Activated T-cell treated with anti-CD3 and anti-CD28 coated beads for 48 hours (primary cell): ENCODE results near the gene RALGPS1.

Experiments used
- DNase-seq: peaks from one replicate; pipeline ENCODE4 v3.0.0-alpha.2; 2020; ENCODE audit warnings: low read depth

RALGPS1 gene

DNA sequence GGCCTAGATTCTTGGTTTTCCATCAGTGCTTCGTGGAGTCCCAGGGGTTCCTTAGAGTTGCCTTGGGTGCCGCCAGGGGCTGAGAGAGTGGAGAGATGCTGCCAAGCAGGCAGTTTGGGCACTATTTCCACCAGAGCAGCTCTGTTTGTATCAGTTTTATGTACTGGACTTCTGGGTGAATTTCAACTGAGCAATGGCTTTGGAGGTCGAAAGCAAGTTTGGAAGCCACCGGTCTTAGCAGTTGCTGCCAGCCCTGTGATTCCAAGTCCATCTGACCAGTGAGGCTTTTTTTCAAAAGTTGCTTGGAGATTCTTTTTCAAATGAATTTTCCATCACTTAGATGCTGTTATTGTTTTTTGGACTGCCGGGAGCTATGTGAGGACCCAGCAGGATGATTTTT lies 139.4 kb downstream of the RALGPS1 start:
- DNase-seq = no peak

DNA sequence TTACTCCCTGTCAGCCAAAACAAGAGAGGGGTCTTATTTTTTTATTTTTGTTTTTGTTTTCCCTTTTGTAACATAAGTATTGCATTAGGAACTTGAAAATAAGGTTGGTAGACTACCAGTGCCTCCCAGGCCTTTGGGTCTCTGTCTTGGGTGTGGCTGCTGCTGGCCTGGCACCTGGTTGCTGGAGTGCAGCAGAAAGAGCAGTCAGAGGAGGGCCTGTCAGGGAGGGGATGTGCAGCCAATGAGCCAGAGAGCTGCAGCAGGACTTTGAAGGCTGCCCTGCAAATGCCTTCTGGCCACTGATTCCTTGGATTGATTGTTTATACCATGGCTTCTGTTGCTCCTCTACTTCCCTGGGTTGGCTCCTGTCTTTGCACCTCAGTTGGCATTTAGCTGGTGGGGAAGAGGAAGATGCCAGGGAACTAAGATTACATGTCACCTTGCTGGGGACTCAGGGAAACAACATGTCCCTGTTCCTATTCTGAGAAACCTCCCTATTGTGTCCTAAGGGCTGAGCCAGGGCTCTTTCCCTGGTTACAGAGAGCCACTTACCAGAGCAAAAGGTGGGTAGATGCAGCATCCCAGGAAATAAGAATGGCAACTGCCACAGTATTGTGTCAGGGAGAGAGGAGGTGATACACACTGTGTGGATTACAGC lies 141.3 kb downstream of the RALGPS1 start:
- no peak for DNase-seq

DNA sequence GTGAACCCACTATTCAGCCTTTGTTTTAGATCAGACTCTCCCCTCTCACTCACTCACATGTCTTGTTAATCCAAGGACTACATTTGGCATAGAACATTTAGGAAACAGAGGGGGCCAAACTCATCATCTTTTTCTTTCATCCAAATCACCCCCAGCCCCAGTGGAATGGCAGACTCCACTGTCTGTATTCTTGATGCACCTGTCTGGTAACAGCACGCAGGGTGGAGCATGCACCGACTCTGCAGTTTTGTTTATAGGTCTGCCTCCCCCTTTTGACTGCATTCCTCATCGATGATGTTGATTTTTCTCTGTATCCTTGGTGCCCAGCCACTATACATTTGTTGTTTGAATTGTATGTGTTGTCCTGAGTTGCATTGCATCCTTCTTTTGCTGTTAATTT lies 141.9 kb downstream of the RALGPS1 start:
- DNase-seq = no peak

DNA sequence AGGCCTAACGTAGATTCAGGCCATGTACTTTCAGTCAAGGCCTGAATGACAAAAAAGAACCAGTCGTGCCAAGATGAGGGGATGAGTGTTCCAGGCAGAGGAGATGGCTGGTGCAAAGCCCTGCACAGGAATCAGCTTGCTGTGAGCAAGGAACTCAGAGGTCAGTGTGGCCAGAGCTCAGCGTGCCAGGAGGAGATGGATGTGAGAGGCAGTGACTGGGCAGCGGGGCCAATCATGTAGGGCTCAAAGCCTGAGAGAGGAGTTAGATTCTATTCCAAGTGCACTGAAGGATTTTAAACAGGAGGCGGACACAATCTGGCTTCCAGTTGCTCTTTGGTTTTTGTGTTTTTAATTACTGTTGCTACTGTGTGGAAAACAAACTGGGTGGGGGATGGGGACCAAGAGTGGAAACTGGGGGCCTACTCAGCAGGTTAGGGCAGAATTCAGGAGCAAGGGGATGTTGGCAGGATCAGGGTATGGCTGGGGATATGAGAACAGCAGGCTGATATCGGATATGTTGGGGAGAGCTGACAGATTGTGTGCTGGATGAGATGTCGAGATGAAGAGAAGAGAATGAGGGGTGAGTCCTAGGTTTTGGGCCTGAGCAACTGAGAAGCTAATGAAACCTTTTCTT lies 143.5 kb downstream of the RALGPS1 start:
- no peak for DNase-seq

DNA sequence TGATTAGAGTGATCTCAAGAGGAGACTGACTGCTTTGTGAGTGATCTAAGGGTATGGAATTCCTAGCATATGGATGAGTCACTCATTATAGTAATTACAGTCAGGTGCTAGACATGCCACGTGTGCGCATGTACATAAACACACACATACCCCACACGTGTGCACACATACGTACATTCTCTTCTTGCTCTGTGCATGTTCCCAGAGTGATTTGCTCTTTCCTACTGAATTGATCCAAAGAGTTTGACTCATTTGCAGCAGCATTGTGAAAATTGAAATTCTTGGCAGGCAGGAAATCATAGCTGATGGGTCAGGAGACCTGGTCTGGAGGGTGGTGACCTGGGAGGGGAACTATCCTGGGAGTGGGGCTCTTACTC lies 144.1 kb downstream of the RALGPS1 start:
- no peak for DNase-seq

DNA sequence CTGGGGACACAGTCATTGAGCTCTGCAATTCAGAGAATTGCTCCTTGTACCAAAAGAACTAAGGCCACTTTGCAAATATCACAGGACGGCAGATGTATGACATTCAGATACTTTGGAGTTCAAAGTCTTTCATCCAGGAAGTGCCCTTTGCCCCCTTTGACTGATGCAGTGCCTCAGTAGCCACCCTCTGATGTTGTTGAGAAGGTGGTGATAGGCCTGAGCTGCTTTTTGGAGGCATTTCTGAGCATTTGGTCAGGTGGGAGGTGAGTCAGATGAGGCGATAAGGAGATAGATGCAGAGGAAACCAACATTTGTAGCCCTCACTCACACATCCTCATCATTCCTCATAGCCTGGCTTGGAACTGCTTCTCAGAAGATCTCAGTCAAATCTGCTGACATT lies 144.4 kb downstream of the RALGPS1 start:
- no peak for DNase-seq

DNA sequence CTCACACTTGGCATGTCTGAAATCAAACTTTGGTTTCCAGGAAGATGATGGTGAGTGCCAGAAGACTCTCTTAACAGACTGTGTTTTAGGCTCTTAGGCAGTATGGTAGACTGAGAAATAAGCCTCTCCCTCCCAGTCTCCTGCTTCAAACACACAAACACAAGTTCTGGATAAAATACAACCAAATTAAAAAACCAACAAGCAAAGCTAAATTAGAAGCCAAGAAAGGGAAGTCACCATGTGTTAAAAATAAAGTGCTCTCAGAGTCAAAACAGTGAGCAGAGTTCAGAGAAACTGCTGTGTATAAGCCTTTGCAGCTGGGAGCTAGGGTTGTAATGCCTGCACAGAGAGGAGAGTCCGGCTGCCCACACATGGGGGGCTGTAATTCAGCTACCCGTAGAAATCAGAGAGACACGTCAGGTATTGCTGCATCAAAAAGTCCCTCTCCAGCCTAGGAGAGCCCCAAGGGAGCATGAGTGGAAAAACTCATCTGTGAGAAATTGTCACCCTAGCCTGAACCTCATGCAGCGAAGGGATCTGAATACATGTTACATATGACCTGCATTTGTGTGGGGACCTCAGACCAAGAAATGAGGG lies 145.3 kb downstream of the RALGPS1 start:
- DNase-seq = no peak

DNA sequence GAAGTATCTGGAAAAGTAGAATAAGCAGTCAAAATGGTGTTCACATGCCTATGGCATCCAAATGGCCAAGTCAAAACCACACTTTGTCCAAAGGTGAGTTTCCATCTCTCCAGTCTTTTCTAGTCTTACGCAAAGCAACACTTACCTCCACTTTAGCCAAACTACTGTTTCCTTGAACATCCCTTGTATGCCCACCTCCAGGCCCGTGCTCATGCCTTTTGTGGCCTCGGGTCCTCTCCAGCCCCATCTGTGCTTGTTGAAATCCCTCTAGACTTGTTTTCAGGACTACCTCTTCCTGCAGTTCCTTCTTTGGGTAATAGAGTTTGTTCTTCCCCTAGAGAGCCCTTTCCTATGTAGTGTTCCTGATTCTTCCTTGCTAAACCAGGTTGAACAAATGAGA lies 146.8 kb downstream of the RALGPS1 start:
- no peak for DNase-seq

DNA sequence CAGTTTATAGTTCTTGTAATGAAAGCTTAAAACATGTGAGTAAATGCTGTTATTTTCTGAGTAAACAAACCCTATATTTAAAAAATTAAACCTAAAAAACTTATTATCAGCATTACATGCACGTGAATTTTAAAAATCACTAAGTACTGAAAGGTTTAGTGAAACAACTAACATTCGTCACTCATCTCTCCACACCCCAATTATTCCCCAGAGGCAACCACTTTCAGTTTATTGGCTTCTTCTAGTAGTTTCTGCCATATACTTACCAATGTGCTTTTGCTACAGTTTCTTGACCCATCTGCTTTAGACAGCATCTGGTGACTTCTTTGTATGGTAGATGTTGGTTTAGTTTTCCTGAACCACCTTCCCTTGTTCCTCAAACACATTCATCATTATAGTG lies 149.8 kb downstream of the RALGPS1 start:
- DNase-seq = no peak

DNA sequence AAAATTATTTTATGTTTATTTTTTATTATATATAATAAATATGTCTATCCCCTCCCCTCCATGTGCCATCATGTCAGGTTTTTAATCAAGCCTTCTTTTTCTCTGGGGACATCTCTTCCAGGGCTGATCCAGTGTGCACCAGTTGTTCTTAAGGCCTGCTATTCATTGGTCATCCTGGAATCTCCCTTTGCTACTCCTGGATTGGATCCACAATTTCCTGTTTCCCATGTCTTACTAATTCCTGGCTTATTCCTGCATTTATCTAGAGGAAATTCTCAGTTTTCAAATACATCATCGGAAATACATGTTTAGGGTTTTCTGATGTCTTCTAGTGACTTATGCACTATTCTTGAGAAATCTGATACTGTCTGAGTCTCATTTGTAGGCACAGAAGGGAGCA lies 151.0 kb downstream of the RALGPS1 start:
- DNase-seq = no peak

DNA sequence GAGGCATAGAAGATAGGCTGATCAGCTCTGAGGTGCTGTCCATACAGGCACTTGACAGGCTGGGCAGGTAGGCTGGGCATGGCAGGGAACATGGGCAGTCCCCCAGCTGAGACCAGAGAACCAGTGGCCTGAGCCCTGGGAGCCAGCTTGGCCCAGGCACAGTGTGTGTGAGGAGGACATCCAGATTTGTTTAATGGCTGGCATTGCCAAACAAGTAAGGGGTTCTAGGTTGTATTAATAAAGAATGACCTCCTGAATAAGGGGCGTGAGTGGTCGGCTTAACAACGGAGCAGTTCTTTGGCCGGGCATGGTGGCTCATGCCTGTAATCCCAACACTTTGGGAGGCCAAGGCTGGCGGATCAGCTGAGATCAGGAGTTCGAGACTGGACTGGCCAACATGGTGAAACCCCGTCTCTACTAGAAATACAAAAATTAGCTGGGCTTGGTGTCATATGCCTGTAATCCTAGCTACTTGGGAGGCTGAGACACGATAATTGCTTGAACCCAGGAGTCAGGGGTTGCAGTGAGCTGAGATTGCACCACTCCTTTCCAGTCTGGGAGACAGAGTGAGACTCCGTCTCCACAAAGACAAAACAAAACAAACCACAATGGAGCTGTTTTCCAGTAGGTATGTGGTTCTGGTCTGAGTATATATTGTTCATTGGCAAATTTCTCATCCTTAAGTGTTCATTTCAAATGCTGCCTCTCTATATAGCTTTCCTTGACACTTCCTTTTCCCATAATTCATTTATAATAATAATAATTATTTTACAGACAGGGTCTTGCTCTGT lies 151.7 kb downstream of the RALGPS1 start:
- DNase-seq = no peak

DNA sequence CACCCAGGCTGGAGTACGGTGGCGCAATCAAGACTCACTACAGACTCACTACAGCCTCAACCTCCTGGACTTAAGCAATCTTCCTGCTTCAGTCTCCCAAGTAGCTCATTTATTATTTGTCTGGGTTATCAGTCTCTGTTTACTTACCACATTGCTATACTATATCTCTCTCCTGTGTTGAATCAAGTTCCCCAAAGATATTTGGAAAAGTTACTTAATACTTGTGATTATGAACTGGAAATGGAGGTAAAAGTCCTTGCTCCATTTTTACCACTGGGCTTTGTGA lies 152.2 kb downstream of the RALGPS1 start:
- no peak for DNase-seq

DNA sequence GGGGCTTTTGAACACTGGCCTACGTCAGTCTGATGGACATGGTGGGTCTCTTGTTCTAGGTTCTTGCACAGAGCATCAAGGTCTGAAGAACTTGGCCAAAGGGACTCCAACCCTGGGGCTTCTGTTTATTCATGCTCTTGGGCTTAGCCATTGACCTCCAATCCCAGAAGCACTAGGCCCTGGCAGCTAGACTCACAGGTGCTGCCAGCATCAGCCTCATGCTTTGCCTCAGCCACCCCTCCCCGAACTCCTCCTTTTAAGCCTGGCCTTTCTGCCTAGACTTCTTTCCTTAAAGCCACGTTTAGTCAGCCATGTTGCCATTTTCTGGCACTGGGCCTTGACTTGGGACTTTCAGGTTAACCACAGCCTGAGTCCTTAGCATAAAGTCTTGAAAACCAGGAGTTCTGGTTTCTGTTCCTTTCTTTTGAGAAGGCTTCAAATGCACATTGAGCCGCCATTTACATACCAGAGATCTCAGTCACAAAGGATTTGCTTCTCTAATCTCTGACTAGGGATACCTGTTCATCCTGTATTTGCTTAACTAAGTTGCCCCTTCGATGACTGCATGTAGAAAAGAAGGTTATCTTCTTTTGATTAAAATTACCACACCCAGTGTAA lies 153.1 kb downstream of the RALGPS1 start:
- DNase-seq = no peak

DNA sequence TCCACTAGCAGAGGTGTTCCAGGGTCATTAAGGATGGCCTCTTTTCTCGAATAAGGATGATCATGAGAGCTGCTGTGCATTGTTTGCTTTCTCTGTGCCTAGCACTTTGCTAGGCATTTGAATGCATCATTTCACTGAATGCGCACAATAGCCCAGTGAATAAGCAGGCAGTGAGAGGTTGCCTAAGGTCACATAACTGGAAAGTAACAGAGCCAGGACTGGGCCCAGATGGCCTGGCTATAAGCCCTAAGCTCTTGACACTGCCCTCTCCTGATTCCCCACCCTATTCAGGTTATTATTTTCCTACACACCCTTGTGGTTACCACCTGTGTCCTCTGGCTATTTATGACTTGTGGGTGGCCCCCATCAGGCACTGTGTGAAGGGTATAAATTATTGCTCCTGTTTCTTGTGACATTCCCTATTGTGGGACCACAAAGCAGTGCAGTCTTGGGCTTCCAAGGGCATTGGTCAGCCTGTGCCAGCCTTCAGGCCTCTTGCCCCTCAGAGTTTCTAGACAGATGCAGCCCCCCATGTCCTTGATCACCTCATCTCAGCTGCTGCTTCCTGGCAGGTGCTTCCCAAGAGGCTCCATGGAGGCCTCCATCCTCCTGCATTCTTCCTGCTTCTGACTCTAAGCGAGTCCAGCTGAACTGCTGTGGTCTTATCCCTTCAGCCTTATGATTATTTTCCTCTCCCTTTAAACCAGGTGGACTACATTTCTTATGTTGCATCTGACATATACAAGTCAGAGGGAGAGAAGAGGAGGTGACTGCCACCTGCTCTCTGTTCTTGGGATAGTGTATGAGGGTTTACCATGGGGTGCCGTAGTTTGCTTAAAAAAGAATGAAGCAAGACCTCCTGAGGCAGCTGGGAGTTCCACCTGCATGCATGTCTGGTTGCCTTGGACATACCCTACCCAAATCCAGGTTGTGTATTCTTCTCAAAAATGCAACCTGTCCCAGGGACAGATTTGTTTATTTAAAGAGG lies 160.3 kb downstream of the RALGPS1 start:
- no peak for DNase-seq

DNA sequence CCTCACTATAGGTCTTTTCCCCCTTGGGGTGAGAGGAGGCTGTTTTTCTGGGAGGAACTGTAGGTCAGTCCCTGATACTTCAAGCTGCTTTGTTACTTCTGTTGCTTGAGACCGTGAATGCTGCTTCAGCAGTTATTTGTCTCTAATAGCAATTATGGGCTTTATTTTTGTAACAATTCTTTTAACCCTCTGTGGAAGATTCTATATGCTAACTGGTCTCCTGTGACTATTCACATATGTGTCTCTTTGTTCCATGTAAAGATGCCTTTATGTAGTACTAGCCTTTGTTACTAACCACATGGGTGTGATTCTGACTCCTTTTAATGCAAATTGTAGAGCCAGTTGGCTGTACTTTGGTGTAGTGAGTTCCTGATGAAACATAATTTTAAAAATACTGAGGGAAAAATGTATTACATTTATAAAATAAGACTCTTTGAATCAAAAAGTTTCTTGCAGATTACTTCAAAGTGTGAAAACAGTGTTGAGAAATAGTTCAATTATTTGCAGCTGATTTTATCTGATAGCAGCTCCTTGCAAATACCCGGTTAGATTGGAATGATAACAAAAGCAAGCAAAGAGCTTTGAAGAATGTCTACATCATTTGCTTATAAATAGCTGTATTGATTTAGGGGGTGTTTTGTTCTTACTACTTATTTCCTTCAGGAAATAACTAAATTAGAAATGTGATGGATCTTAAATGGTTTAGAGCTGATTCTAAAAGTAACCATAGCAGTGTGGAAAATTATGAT lies 161.2 kb downstream of the RALGPS1 start:
- DNase-seq = no peak

DNA sequence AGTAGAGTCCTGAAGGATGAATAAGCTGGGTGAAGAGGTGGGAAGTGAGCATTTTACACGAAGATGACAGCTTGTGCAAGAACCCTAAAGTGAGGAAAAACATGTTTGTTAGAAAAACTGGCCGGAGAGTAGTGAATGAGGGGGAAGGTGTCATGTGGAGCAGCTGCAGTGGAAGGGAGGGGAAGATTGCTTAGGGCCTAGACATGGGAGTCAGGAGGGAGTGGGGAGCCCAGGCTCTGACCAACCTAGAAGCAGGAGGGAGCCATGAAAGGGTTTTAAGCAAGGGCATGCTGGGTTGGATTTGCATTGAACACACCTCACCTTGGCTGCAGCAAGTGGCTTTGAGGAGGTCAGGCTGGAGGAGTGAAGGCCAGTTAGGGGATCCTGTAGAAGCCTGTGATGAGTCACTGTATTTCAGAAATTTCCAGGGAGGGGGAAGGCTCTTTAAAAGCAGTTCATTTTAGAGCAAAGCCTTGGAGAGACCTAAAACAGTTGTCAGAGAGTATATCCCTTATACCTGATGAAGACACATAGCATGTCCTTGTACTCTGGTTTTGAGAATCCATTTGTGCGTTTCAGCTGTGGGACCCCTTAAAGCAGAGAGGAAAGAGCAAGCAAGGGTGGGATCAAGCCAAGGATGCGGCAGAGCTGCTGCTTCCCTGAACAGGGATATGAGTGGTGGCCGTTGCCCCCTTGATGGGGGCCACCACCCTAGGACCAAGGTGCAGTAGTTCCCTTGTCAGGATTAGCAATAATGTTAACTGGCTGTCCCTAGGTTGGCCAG lies 162.5 kb downstream of the RALGPS1 start:
- no peak for DNase-seq

DNA sequence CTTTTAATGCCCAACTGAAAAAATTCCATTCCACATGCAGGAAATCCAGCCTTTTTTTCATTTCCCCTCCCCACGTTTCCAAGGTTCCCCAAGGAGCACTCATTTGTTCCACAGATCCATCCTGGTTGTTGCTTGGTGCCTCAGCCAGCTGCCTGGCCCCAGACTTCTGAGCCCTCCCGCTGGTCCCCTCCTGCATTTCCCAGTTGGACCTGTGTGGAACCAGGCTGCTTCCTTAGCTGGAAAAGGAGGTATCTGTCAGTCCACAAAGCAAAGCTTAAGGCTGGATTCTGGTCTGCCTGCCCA lies 163.0 kb downstream of the RALGPS1 start:
- DNase-seq = no peak

DNA sequence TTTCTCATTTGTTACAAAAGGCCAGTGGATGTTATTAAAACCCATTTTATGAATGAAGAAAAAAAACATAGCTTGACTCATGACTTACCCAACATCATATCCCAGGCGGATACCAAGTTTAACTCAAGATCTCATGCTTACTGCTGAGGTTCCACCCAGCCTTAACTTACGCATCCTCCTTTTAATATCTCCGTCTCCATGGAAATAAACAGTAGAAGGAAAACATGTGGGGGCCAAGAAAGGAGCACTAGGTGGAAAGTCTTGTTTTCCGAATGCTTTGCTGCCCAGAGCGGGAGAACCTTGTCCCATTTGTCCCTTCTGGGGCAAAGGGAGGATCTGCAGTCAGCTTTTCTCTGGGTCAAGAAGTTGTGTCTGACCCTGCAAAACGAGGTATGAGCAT lies 163.8 kb downstream of the RALGPS1 start:
- DNase-seq = no peak

DNA sequence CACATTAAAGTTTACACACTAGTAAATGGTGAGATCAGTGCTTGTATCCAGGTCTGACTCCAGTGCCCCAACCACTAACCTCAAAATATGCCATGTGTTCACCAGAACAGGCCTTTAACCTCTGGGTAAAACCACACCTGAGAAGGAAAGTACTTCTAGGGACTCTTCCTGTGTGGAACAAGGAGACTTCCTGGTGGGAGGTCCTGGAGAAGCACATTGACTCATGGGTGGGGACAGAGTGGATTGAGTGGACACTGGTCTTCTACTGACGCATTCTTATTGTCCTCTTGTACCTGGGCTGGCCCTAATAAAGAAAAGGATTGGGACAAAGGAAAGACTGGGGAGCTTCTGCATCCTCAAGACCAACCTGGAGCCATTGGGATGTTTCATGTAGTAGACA lies 164.4 kb downstream of the RALGPS1 start:
- DNase-seq = no peak

DNA sequence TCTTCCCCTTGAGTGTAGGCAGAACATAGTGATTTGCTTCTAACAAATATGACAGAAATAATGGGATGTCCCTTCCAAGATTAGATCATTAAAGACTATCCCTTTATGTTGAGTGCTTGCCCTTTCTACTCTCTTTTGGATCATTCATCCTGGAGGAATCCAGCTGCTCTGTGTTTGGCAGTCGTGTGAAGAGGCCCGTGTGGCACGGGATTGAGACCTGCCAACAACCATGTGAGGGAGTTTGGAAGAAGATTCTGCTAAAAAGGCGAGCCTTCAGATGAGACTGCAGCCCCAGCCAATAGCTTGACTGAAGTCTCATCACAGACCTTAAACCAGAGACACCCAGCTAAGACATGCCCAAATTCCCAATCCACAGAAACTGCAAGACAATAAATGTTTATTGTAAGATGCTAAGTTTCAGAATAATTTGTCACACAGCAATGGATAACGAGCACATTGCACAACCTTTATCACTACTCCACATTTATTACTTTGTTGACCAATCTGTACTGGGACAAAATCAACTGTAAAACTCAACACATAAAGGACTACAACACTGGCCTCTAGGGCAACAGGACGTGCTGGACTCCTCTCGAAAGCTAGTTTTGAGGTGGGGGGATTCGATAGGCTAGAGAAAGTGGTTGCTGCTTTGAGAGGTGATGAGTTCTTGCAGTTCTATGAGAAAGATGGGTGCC lies 165.0 kb downstream of the RALGPS1 start:
- DNase-seq = no peak
